Osteocyte (in vitro differentiated cells): ENCODE results near the gene C4A. TPM values are rescaled to one million over a fixed set of nuclear protein-coding genes. Genes with fewer than 3 reads are reported as not detected.
"Not testable (repeated sequence)": the region's sequence is repeated elsewhere in the genome, so short reads cannot be mapped to it uniquely, and the experiment has no call there.

Source experiments
- DNase-seq: peaks from one replicate; pipeline ENCODE4 v3.0.0; 2021; ENCODE audit warnings: mixed read lengths; ENCODE audit not compliant: unreplicated experiment; ENCODE audit errors: extremely low spot score
- H3K27ac Mint-ChIP-seq: one replicate; pipeline ENCODE4 v1.8.0; 2021; ENCODE audit warnings: mild to moderate bottlenecking, mixed read lengths; ENCODE audit not compliant: unreplicated experiment
- H3K27me3 Mint-ChIP-seq: one replicate; pipeline ENCODE4 v1.8.0; 2021; ENCODE audit warnings: mixed read lengths; ENCODE audit not compliant: unreplicated experiment
- H3K36me3 Mint-ChIP-seq: one replicate; pipeline ENCODE4 v1.8.0; 2021; ENCODE audit warnings: mixed read lengths; ENCODE audit not compliant: unreplicated experiment
- H3K4me1 Mint-ChIP-seq: one replicate; pipeline ENCODE4 v1.8.0; 2021; ENCODE audit warnings: mixed read lengths; ENCODE audit not compliant: unreplicated experiment
- H3K4me3 Mint-ChIP-seq: one replicate; pipeline ENCODE4 v1.8.0; 2021; ENCODE audit warnings: mild to moderate bottlenecking, moderate library complexity, mixed read lengths; ENCODE audit not compliant: unreplicated experiment
- H3K9me3 Mint-ChIP-seq: one replicate; pipeline ENCODE4 v1.8.0; 2021; ENCODE audit warnings: mixed read lengths; ENCODE audit not compliant: unreplicated experiment
- CTCF ChIP-seq: fragments of 200-600 bp; sonication (generic); IDR thresholded peaks from 2 replicates; pipeline ENCODE4 v1.5.0; 2021; ENCODE audit warnings: antibody characterized with exemption, mild to moderate bottlenecking, moderate library complexity
- long read RNA-seq: library from polyadenylated mRNA; unstranded; transcript quantifications from one replicate; pipeline ENCODE4 v2.0.0, GENCODE V29; 2021
- total RNA-seq: library from RNA; stranded (reverse); gene quantifications from 2 replicates; pipeline ENCODE4 v1.2.1, GENCODE V29; 2021

Gene C4A
- 13.5 and 15.2 TPM in 2 replicates for total RNA-seq
- long read RNA-seq, result 0 reads

GRCh38 chr6:31981744-31982143 lies at the start of gene C4A:
TSS of gene C4A (plus strand) at chr6:31982057. CDS start at chr6:31982108, 51 bp downstream.
- H3K27ac Mint-ChIP-seq, H3K9me3 Mint-ChIP-seq, DNase-seq, H3K4me1 Mint-ChIP-seq, H3K27me3 Mint-ChIP-seq, H3K36me3 Mint-ChIP-seq, H3K4me3 Mint-ChIP-seq: not testable (repeated sequence)

- H3K27me3 Mint-ChIP-seq, result peaks cover 19% of the 10 kb centered on the region
- DNase-seq, H3K4me3 Mint-ChIP-seq, H3K27ac Mint-ChIP-seq, H3K4me1 Mint-ChIP-seq, H3K9me3 Mint-ChIP-seq, H3K36me3 Mint-ChIP-seq: not testable (repeated sequence)
Measured at GRCh38 chr6:31932137-31932536, 49.7 kb upstream of the C4A start.

GRCh38 chr6:31933537-31933936 lies 48.3 kb upstream of the C4A start:
- peaks cover 13% of the 10 kb centered on the region for H3K27me3 Mint-ChIP-seq
- H3K4me1 Mint-ChIP-seq, result no peaks in the 10 kb centered on the region
- no peak for TF ChIP-seq CTCF
- no peaks in the 10 kb centered on the region for H3K9me3 Mint-ChIP-seq
- no peak overlapping the region for H3K27ac Mint-ChIP-seq
- no peaks in the 10 kb centered on the region for H3K36me3 Mint-ChIP-seq
- no peak overlapping the region for H3K4me3 Mint-ChIP-seq
- no peak for DNase-seq

GRCh38 chr6:31935021-31935420 lies 46.8 kb upstream of the C4A start:
- no peak overlapping the region for H3K27ac Mint-ChIP-seq
- H3K9me3 Mint-ChIP-seq, result no peaks in the 10 kb centered on the region
- peaks cover 1% of the 10 kb centered on the region for H3K4me1 Mint-ChIP-seq
- no peak for DNase-seq
- H3K27me3 Mint-ChIP-seq, result peaks cover 13% of the 10 kb centered on the region
- no peaks in the 10 kb centered on the region for H3K36me3 Mint-ChIP-seq
- TF ChIP-seq CTCF, result no peak
- no peak overlapping the region for H3K4me3 Mint-ChIP-seq

GRCh38 chr6:31935823-31936222 lies 46.0 kb upstream of the C4A start:
- Mint-ChIP-seq H3K4me3 (no peak overlapping the region), H3K27me3 (peaks cover 13% of the 10 kb centered on the region), H3K9me3 (no peaks in the 10 kb centered on the region), H3K27ac (no peak overlapping the region), H3K36me3 (no peaks in the 10 kb centered on the region), H3K4me1 (peaks cover 9% of the 10 kb centered on the region)
- no peak for TF ChIP-seq CTCF
- DNase-seq, result no peak

- H3K36me3 Mint-ChIP-seq, result no peaks in the 10 kb centered on the region
- H3K27ac Mint-ChIP-seq, result peak overlapping the region; percentile 52
- no peak for TF ChIP-seq CTCF
- H3K9me3 Mint-ChIP-seq, result no peaks in the 10 kb centered on the region
- peaks cover 19% of the 10 kb centered on the region for H3K4me1 Mint-ChIP-seq
- no peak overlapping the region for H3K4me3 Mint-ChIP-seq
- H3K27me3 Mint-ChIP-seq, result peaks cover 5% of the 10 kb centered on the region
- no peak for DNase-seq
Measured at GRCh38 chr6:31940256-31940664, 41.6 kb upstream of the C4A start.
